Islet precursor cell (in vitro differentiated cells): ENCODE data around the gene POLDIP2.

Experiments used
- DNase-seq: peaks from one replicate; pipeline ENCODE4 v3.0.0-alpha.2; 2018

The POLDIP2 gene, protein sequence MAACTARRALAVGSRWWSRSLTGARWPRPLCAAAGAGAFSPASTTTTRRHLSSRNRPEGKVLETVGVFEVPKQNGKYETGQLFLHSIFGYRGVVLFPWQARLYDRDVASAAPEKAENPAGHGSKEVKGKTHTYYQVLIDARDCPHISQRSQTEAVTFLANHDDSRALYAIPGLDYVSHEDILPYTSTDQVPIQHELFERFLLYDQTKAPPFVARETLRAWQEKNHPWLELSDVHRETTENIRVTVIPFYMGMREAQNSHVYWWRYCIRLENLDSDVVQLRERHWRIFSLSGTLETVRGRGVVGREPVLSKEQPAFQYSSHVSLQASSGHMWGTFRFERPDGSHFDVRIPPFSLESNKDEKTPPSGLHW

DNA sequence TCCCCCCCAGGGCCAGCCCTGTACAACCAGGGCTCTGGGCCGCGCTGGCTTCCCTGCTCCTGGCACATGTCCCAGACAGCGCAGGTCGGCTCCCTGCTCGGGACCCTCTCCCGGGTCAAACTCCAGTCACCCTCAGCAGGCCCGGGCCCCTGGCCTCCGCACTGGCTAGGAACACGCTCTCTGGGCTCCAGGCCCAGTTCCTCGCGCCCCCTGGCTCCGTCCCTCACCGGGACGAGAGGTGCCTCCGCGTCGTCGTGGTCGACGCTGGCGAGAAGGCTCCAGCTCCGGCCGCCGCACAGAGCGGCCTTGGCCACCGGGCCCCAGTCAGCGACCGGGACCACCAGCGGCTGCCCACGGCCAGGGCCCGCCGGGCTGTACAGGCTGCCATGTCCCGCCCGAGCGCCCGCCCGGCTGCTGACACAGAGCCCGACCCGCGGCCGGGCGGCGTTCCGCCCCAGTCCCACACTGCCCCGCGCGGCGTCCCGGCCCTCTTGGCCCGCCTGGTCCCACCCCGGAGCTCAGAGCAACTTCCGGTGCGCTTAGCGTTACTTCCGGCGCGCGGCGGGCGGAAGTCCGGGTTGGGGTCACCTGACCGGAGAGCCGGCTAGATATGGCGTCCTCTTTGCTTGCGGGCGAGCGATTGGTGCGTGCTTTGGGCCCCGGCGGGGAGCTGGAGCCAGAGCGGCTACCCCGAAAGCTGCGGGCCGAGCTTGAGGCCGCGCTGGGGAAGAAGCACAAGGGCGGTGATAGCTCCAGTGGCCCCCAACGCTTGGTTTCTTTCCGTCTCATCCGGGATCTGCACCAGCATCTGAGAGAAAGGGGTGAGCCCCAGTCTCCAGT lies at the start of gene POLDIP2:
Gene POLDIP2, minus strand, starts transcription at position 467 of the 840 bp plus-strand sequence. Its CDS starts 79 bp downstream, at position 388.
- peak; percentile 99 for DNase-seq

DNA sequence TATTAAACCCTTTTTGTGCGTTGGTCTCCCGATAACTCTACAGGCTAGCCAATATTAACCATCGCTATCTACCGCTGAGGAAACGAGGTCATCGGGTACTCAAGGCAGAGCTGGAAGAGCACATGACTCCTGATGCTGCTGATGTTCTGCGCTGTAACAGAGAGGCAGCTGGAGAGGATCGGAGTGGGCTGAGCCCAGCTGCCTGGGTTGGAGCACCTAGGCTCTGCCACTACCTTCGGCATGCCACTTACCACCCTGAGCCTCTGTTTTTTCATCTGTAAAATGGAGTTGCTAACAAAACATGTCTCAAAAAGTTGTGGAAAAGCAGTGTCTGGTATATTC lies 49.1 kb upstream of the POLDIP2 start:
- DNase-seq, result peak; percentile 74

DNA sequence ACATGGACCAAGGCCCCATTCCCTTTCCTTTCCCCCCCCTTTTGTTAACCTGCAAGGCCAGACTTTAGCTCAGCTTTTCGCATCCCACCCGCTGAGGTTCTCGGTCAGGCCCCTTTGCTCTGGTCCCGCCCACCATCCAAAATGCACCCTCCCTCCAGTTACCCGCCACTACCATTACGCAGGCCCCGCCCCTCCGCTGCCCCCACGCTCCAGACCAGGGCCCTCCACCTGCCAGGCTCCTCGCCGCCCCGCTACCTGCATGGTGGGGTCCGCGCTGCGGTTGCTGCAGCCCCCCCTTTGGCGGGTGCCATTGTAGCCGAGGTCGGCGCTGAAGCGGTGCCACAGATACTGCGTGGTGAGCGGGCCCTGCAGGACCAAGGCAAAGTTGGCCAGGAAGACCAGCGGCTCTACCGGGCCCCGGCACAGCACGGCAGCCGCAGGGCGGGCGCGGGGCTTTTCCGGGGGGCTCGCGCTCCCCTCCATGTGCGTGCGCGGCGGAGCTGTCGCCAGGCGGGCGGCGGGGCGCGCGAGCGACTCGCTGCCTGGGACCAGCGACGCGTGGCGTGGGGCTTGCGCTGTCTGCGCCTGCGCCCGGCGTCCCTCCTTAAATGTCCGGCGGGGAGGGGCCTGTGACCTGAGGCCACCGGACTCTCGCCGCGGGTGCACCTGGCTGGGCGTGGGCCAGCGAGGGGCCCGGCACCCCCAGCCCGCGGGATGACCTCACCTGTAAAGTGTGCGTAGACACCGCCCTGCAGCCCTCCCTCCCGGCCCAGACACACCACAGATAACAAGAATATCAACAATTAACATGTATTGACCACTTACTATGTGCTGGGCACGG lies 48.5 kb upstream of the POLDIP2 start, which contains the start of gene SLC46A1:
Gene SLC46A1, minus strand, starts transcription at position 581 of the 841 bp plus-strand sequence. Its CDS starts 98 bp downstream, at position 483.
- DNase-seq, result peak; percentile 83

DNA sequence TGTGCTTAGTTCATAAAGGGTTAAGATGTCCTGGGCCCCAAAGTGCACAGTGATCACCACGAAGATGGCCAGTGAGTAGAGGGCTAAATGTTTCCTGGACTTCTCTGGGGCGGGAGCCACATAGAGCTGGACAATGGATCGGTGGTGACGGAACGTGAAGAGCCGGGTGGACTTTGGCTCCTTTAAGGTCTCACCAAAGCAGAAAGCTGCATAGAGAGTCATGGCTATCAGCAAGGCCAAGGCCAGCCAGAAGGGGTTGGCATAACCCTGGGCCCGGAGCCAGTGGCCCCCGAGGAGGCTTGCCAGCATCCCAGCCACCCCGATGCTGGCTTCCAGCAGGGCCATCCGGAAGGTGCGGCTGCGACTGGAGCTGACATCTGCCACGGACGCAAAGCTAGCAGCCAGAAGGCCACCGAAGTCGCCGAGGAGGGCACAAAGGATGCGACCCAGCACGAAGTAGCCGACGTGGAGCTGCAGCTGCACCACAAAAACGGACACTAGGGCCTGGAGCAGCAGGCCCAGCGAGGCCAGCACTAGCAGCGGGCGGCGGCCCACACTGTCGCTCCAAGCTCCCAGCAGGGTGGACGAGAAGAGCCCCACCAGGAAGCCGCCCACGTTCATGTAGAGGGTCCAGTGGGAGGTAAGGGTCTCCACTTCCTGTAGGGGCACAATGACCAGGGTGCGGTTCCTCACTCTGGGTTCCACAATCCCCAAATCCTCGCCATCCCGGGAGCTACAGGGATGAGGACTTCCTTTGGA lies 47.7 kb upstream of the POLDIP2 start:
- DNase-seq, result no peak

DNA sequence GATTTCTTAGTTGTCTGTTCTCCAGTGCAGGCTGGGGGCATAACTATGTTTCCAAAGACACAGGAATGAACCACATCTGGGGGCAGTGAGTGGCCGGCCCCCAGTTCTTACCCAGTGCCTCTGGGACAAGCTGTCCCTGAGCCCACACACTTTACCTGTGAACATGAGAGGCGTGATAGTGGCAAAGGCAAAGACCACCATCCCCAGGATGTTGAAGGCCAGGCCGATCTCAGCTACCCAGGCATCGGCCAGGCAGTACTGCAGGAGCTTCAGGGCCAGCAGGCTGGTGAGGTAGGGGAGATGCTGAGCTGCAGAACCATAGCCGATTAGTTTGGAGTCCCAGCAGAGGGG lies 47.1 kb upstream of the POLDIP2 start:
- no peak for DNase-seq

DNA sequence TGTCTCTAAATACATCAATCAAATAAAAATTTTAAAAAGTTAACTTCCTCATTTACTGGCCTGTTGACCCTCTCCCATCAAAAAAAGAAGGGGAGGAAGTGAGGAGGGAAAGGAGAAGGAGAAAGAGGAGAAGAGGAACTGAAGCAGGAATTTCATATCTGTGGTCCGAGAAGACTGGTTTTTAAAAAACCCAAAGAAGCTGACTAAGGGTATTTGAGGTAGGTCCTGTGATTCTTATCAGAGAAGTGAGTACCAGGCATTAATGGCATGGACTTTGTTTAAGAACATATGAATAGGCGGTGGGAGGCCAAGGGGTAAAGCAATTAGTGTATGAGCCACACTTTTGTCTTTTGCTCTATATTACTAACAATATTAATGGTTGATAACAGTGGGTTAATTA lies 46.7 kb upstream of the POLDIP2 start:
- DNase-seq, result no peak

DNA sequence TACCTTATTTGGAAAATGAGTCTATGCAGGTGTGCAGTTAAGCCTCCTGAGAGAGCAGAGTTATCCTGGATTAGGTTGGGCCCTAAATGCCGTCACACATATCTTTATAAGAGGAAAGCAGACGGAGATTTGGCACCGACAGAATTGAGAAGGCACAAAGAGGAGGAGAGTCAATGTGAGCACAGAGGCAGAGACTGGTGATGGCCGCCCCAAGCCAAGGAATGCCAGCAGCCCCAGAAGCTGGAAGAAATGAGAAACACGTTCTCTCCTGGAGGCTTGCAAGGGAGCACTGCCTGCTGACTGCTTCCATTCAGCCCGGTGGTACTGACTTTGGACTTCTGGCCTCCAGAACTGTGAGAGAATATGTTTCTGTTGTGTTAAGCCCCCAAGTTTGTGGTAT lies 45.5 kb upstream of the POLDIP2 start:
- no peak for DNase-seq

DNA sequence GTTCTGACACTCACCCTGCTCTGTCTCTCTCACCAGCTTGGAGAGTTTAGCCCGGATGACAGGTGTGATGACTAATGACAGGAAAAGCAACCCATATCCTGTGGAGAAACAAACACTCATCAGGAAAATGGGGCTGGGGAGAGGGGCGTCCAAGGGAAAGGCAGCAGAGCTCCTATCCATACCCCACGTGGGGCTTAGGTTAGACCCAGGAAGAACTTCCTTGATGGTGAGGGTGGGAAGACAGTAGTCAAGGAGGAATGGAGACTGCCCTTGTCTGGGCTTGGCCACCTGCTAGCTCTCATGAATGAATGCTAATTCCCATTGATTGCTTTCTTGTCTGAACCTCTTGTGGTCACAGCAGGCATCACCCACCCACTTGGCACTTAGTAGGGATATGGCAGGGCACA lies 44.9 kb upstream of the POLDIP2 start:
- DNase-seq, result no peak

DNA sequence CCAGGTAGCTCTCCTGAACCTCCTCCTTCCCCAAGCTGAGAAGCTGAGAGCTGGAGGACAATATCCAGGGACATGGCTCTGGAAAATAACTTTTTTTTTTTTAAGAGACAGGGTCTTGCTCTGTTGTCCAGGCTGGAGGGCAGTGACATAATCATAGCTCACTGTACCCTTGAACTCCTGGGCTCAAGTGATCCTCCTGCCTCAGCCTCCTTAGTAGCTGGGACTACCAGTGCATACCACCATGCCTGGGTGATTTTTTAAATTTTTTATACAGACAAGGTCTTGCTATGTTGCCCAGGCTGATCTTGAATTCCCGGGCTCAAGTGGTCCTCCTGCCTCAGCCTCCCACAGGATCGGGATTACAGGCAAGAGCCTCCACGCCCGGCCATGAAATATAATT lies 42.5 kb upstream of the POLDIP2 start:
- no peak for DNase-seq

DNA sequence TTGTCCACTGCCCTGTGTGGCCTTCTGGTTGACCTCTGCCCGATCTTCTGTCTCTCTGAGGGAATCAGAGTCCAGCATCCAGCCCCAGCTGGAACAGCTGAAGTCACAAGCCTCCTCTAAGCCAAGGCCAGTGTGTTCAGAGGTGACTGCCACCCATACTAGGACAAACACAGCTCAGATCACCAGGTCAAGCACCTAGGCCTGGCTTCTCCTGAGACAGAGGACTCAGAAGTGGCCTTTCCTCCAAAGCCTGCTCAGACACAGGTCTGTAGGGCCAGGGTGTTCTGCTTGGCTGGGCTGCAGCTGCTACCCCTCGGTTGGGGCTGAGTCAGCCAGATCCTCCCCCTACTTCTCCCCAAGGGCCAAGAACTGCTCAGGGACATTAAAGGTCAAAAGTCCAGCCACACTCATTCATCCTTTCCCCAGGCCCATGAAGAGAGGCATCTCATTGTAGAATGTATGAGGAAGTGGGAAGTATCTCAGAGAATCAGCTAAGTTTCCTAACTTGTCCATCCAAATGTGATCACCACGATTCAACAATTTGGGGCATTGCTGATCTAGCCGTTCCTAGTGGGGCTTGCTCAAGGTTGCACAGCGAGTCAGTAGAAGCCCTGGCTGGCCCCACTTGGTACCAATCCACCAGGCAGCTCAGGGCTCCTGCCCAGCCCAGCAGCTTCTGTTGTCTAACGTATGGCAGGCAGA lies 41.1 kb upstream of the POLDIP2 start:
- peak; percentile 60 for DNase-seq

DNA sequence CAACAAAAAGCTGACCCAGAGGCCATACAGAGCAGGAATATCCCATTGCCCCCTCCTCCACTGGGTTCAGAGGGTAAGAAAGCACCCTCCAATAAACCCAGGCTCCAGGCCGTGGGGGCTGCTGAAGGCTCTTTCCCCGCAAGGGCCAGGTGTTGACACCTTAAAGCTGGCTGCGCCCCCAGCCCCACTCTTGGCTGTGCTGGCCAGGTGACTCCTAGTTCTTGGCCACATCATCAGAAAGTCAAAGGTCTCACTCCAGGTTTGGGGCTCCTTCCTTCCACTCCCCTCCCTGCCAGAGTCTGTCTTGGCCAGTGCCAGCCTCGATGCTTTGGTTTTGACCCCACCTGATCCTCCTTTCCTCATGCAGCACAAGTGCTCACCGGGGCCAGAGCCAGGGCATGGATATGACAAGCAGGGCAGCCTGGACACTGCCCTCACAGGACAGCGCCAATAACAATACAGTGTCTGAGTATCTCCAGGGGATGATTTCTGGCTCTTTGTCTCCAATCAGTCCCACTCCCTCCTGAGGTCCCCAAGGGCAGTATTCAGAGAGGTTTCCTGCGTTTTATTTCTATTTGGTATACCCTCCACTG lies 40.5 kb upstream of the POLDIP2 start:
- peak; percentile 51 for DNase-seq

DNA sequence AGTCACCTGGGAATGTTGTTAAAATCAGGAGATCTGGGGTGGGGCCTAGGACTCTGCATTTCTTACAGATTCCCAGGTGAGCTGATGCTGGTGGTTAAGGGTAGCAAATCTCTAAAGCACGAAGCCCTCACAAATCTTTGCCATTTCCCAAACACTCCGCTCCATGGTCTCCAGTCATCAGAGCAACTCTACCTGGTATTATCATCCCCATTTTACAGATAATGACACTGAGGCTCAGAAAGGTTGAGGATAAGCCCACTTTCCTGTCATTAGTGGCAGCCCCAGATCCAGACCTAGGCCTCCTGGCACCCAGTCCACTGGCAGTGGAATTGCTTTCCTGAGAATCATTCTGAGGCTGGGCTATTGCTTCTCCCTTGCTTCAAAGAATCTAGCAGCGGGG lies 39.9 kb upstream of the POLDIP2 start:
- DNase-seq, result no peak

DNA sequence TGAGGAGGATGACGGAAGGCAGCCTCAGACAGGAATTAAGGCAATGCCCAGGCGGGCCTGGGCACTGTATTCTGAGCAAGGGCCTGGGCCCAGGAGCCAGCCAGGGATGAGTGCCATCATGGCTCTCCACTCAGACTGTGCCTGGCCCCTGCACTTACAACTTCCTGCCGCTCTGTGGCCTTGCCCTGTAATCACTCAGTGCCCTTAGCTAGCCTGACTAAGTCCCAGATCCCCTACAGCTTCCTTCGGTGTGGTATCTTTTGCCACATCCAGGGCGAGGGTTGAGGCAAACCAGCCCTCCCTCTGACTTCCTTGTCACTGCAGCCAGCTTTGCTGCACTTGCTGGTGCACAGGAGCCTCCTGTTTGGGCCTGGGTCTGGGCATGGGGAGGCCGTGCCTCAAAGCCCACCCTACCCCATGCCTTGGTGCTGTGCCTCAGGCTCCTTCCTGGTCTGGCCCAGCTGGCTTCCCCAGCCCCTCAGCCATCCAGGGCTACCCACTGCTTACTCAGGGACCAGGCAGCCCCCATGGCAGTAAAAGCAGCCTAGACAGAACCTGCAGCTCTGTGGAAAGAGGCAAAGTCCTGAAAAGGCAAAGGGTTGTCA lies 39.4 kb upstream of the POLDIP2 start:
- peak; percentile 78 for DNase-seq

DNA sequence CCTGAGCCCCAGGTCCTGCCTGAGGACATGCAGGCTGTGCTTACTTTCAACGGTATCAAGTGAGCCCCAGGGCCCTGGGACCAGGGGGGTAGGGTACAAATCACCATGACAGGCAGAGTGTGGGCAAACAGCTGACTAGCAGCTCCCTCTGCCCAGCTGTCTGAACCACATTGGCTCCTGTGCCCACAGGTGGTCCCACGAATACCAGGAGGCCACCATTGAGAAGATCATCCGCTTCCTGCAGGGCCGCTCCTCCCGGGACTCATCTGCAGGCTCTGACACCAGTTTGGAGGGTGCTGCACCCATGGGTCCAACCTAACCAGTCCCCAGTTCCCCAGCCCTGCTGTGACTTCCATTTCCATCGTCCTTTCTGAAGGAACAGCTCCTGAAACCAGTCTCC lies 38.6 kb upstream of the POLDIP2 start:
- DNase-seq, result no peak

DNA sequence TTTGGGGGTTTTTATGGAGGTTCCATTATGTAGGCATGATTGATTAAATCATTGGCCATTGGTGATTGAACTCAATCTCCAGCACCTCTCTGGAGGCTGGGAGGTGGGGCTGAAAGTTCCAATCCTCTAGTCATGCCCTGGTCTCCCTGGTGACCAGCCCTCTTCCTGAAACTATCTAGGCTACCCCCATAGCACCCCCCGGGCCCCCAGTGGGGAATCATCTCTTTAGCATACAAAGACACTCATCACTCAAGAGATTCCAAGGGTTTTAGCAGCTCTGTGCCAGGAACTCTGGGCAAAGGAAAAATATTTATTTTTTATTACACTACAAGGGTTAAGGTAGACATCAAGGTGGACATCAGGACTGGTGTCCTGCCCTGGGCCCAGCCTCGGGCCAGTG lies 38.1 kb upstream of the POLDIP2 start:
- no peak for DNase-seq

DNA sequence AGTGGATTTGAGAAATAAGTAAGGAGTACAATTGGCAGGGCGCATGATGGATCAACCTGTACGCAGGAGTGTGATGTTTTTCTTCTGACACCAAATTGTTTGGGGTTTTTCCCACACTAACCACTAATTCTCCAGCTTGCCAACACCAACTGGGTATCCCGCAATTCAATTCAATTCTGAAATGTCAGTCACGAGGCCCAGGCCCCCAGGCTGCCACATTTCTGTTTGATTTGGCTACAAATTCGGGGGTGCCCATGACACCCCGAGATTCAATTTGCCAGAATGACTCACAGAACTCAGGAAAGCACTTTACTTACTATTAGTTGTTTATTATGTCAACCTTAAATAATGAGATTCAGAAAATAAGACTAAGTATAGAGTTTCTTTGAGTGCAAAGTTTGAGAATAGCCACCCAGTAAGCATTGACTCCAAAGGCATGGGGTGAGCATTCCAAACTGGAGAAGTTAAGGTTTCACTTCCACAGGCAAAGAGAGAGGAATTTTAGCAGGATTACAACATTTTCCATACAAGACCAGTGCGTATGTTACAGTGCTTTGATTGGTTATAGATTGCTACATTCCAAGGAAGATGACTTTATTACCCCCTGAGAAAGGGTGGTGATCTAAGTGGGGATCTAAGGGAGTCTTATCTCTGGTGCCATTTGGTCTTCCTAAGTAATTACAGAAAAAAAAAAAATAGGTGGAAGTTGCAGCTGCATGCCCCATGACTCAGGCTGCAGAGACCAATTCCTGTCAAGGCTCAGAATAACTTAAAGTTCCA lies 37.2 kb upstream of the POLDIP2 start:
- DNase-seq, result no peak

DNA sequence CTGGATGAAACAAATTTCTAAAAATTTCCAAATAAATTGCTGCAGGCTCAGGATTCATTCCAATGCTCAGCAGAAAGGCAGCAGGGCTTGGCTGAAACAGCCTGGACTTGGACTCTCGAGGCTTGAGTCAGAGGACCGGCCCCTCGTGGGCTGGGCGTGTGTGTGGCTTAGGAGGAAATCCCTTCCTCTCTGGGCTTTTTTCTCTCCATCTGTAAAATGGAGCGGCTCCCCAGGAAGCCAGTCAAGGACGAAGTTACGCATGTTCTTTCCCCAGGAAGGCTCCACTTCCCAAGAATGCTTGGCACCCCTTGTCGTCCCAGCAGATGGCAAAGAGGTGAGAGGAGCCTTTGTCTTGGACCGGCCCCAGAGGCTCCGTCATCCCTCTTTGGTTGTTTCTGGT lies 35.2 kb upstream of the POLDIP2 start:
- DNase-seq, result peak; percentile 95

DNA sequence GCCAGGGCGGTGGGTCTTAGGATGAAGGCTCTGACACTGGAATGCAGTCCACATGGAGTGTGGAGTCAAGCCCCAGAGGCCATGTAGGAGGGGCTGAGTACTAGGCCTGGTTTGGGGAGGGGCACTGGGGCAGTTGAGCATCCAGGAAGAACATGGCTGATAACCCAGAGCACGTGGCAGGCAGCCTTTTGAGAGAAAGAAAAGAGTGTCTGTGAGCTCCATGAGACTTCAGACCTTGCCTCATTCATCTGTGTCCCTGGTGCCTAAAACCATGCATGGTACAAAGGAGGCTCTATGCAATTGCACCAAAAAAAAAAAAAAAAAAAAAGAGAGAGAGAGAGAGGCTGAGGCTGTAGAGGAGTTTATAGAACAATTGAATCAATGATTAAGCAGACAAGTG lies 34.1 kb upstream of the POLDIP2 start:
- DNase-seq, result no peak

DNA sequence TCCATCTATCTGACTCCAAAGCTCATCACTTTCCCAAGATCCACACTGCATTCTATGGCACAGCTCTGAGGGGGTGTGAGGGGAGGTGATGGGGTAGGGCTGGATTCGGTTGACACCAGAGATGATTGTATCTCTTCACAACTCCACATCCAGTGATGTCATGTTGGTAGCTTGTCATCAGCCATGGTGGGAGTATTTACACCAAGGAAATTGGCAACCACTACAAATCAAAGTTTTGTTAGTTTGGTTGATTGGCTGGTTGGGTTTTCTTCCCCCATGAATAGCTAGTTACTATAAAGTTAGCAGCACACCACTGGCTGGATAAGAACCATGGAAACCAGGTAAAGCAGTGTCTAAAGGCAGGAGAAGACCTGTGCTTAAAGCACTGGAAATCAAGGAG lies 33.7 kb upstream of the POLDIP2 start:
- DNase-seq, result no peak

DNA sequence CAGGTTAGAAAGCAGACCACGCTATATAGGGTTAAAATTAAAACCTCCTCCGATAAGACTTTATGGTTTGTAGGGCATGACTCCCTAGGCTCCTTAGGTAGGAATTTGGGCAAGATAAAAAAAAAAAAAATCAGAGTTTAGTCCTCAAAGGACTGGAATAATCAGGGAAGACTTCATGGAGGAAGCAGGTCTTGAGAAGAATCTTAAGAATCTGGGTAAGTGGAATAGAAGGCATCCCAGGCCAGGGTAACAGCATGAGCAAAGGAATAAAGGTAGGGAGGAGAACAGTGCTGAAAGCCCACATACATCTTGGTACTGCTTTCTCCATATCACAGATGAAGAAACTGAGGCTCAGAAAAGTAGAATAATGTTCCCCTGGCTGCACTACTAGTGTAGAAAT lies 33.2 kb upstream of the POLDIP2 start:
- no peak for DNase-seq
